NOMO-1 treated with DMSO at 0.1 percent for 48 hours (cell line): ENCODE measurements around the gene SIPA1.

Source experiments
- DNase-seq: peaks from one replicate; lab custom pipeline; 2025; ENCODE audit not compliant: unreplicated experiment; lab: John Stamatoyannopoulos, UW

SIPA1 gene

GRCh38 chr11:65609229-65609628 lies 28.7 kb upstream of the SIPA1 start:
- DNase-seq = no peak

- DNase-seq = no peak
Measured at GRCh38 chr11:65609665-65610064, 28.2 kb upstream of the SIPA1 start.

- DNase-seq = no peak
Measured at GRCh38 chr11:65610404-65610803, 27.5 kb upstream of the SIPA1 start.

- peak; percentile 63 for DNase-seq
Measured at GRCh38 chr11:65611028-65611757, 26.7 kb upstream of the SIPA1 start.

GRCh38 chr11:65611758-65612603 lies 25.9 kb upstream of the SIPA1 start:
- no peak for DNase-seq

- no peak for DNase-seq
Measured at GRCh38 chr11:65612691-65613090, 25.2 kb upstream of the SIPA1 start.

- no peak for DNase-seq
Measured at GRCh38 chr11:65613091-65613928, 24.6 kb upstream of the SIPA1 start.

- peak; percentile 100 for DNase-seq
Measured at GRCh38 chr11:65615229-65615949, 22.5 kb upstream of the SIPA1 start, which contains the start of gene PCNX3. PCNX3 (plus strand) TSS chr11:65615776; CDS start chr11:65616312, 536 bp downstream.

- peak; percentile 12 for DNase-seq
Measured at GRCh38 chr11:65615950-65616574, 21.8 kb upstream of the SIPA1 start.

- no peak for DNase-seq
Measured at GRCh38 chr11:65616575-65617001, 21.3 kb upstream of the SIPA1 start.

- DNase-seq = no peak
Measured at GRCh38 chr11:65617136-65617850, 20.6 kb upstream of the SIPA1 start.

GRCh38 chr11:65617990-65618751 lies 19.7 kb upstream of the SIPA1 start:
- no peak for DNase-seq

- no peak for DNase-seq
Measured at GRCh38 chr11:65618763-65619162, 19.1 kb upstream of the SIPA1 start.

- no peak for DNase-seq
Measured at GRCh38 chr11:65619281-65619928, 18.5 kb upstream of the SIPA1 start.

- DNase-seq = no peak
Measured at GRCh38 chr11:65620666-65621065, 17.2 kb upstream of the SIPA1 start.

- no peak for DNase-seq
Measured at GRCh38 chr11:65621460-65621859, 16.4 kb upstream of the SIPA1 start.

GRCh38 chr11:65622011-65622410 lies 15.9 kb upstream of the SIPA1 start:
- no peak for DNase-seq

GRCh38 chr11:65623177-65623576 lies 14.7 kb upstream of the SIPA1 start:
- DNase-seq = no peak
